Keratinocyte (primary cell): Measurements from ENCODE around the gene ATF4. TPM values are rescaled to one million over a fixed set of nuclear protein-coding genes. Genes with fewer than 3 reads are reported as not detected.
A peak's percentile ranks its signal among the peaks of the same experiment; 100 is the strongest.

ENCODE experiments used
- DNase-seq: peaks from one replicate; pipeline ENCODE4 v3.0.0-alpha.2; 2011; ENCODE audit warnings: low read depth, missing footprints, low spot score
- FAIRE-seq: peaks from 2 replicates; lab custom pipeline; 2011; peaks lifted over from hg19 to GRCh38; lab: Jason Lieb, UNC
- H2AFZ ChIP-seq: 2 replicates; pipeline ENCODE4 v1.6.0; 2012; ENCODE audit warnings: low read length, control low read depth, inconsistent platforms; ENCODE audit not compliant: control insufficient read depth
- H3K27ac ChIP-seq: 2 replicates; pipeline ENCODE4 v1.5.1; 2011; ENCODE audit warnings: low read length; ENCODE audit not compliant: control insufficient read depth, insufficient read depth
- H3K27me3 ChIP-seq: 3 replicates; pipeline ENCODE4 v1.6.0; 2011; ENCODE audit warnings: low read length; ENCODE audit not compliant: control insufficient read depth, insufficient read depth; ENCODE audit errors: extremely low read depth
- H3K36me3 ChIP-seq, 2 experiments: 2 replicates in 1 of 2; 3 replicates in 1 of 2; pipeline ENCODE4 v1.5.1; 2011; ENCODE audit warnings: low read length in 2 of 2, mild to moderate bottlenecking in 1 of 2; ENCODE audit not compliant: control insufficient read depth in 2 of 2, insufficient read depth in 2 of 2; ENCODE audit errors: extremely low read depth in 1 of 2
- H3K4me1 ChIP-seq: 3 replicates; pipeline ENCODE4 v1.5.1; 2011; ENCODE audit warnings: low read length; ENCODE audit not compliant: control insufficient read depth, insufficient read depth; ENCODE audit errors: extremely low read depth
- H3K4me2 ChIP-seq: 3 replicates; pipeline ENCODE4 v1.6.0; 2011; ENCODE audit warnings: low read depth, low read length; ENCODE audit not compliant: control insufficient read depth, insufficient read depth; ENCODE audit errors: extremely low read depth
- H3K4me3 ChIP-seq, 3 experiments: fragments of 200-600 bp in 1 of 3; sonication (generic) in 1 of 3; 2 replicates in 2 of 3; 3 replicates in 1 of 3; pipeline ENCODE4 v1.5.1; 2011 to 2016; ENCODE audit warnings: low read length in 3 of 3, mild to moderate bottlenecking in 3 of 3, control low read depth in 2 of 3, inconsistent platforms in 1 of 3, low read depth in 1 of 3, mixed read lengths in 1 of 3, mixed run types in 1 of 3, moderate library complexity in 1 of 3; ENCODE audit not compliant: control insufficient read depth in 2 of 3, insufficient read depth in 2 of 3; ENCODE audit errors: extremely low read depth in 1 of 3
- H3K79me2 ChIP-seq: 2 replicates; pipeline ENCODE4 v1.6.0; 2012; ENCODE audit warnings: low read length; ENCODE audit not compliant: control insufficient read depth, insufficient read depth
- H3K9ac ChIP-seq: 3 replicates; pipeline ENCODE4 v1.6.0; 2011; ENCODE audit warnings: low read length; ENCODE audit not compliant: control insufficient read depth, insufficient read depth; ENCODE audit errors: extremely low read depth
- H3K9me1 ChIP-seq: 3 replicates; pipeline ENCODE4 v1.6.0; 2011; ENCODE audit warnings: low read length; ENCODE audit not compliant: control insufficient read depth, insufficient read depth; ENCODE audit errors: extremely low read depth
- H3K9me3 ChIP-seq: 2 replicates; pipeline ENCODE4 v1.5.1; 2012; ENCODE audit warnings: low read depth, low read length; ENCODE audit not compliant: control insufficient read depth
- H4K20me1 ChIP-seq: 3 replicates; pipeline ENCODE4 v1.6.0; 2011; ENCODE audit warnings: low read length; ENCODE audit not compliant: control insufficient read depth, insufficient read depth; ENCODE audit errors: extremely low read depth
- CTCF ChIP-seq, 3 experiments: IDR thresholded peaks in 1 of 3; conservative IDR thresholded peaks in 1 of 3; optimal IDR thresholded peaks in 1 of 3; 2 replicates in 2 of 3; 3 replicates in 1 of 3; pipeline versions ENCODE3 to v1.5.1; 2011; ENCODE audit warnings: low read length in 3 of 3, mild to moderate bottlenecking in 3 of 3, moderate library complexity in 2 of 3, control low read depth in 1 of 3, inconsistent platforms in 1 of 3; ENCODE audit not compliant: insufficient read depth in 2 of 3; ENCODE audit errors: extremely low read depth in 1 of 3
- EZH2 ChIP-seq: IDR thresholded peaks from one replicate; pipeline ENCODE4 v1.6.1; 2012; ENCODE audit warnings: inconsistent platforms, mild to moderate bottlenecking, low read length, moderate library complexity
- dilution Hi-C: fragments of 300-500 bp; cut with MboI; formaldehyde crosslinking; loops from one replicate; pipeline ENCODE4 v1.7.0; 2020; ENCODE audit warnings: low sequenced_read_pairs; ENCODE audit not compliant: extremely low pct_ligation_motif_present
- polyA plus RNA-seq, 5 experiments: library from polyadenylated mRNA; depleted of rRNA in 3 of 5; stranded (reverse) in 3 of 5; stranded (forward) in 1 of 5; unstranded in 1 of 5; fragments of >200 nt; gene quantifications; 1 replicate in 1 of 5; 2 replicates in 3 of 5; 3 replicates in 1 of 5; pipeline versions ENCODE4 v1.2.1 to v1.2.3, GENCODE V29; 2011 to 2012; ENCODE audit warnings: missing spikeins in 2 of 5, low read depth in 1 of 5, low replicate concordance in 1 of 5

ATF4 gene
- polyA plus RNA-seq, 1 donor (not counting 4 experiments of a cell fraction or from before 2014, with no cell fraction given) = 629 TPM

DNA sequence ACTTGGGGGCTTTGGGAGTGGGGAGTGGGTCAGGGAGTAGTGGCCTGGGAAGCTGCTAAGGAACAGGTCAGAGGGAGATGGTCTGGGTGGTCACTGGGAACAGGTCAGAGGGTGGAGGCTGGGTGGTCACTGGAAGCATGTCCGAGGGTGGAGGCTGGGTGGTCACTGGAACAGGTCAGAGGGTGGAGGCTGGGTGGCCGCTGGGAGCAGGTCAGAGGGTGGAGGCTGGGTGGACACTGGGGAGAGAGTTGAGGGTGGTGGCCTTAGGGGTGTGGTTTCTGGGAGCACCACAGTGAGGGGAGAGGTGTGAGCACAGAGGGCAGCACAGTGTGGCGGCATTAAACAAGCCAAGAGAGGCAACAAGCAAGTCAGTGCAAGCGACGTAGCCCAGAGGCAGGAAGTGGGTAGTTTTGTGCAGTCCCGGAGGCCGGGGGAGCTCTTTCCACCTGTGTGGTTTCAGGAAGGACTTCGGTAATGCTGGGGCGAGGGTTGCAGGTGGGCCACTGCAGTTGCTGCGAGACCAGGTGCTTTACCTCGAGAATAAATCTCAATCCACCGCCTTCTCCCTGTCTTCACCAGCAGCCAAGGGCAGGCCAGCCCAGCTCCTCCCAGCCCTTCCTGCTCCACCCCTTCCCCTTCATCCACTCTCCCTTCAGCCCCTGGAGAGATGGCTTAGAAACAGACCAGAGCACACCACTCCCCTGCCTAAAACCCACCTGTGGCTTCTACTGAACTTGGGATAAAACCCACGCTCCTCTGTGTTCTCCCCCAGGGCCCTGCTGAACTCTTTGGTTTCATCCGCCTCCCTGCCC lies 47.0 kb downstream of the ATF4 start:
- dilution Hi-C loops = no loop called here
- DNase-seq = peak; percentile 28

DNA sequence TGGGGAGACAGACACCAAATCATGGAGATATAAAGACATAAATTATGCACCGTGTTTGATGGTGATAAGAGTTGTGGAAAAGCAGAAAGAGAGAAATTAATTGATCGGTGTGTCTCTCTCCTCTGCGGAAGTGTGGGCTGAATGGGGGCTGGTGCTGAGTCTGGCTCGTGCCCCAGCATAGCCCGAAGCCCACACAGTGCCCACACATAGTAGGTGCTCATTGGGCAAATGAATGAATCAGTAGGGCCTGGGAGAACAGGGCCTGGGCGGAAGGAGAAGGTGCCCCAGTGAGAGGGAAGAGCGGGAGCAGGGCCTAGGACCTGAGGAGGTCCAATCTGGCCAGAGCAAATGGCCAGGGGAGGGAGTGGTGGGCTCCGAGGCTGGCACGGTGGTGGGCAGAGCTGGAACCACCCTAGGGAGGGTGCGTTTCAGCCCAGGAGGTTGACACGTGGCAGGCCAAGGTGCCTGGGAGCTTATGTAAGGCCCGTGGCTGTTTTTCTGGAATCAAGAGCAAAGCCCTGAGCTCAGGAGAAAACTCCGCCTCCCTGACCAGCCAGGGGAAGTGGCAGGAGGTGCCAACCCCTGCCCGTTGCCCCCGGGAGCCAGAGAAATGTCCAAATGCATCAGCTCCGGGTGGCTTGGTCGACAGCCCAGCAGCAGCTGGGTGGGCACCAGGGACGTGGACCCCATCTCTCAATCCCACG lies 48.1 kb downstream of the ATF4 start:
- Histone ChIP-seq H4K20me1 (no peaks in the 10 kb centered on the region), H3K4me3 (no peak overlapping the region), H3K36me3 (no peaks in the 10 kb centered on the region), H3K9me3 (peaks cover 3% of the 10 kb centered on the region), H3K27ac (no peak overlapping the region), H3K79me2 (no peaks in the 10 kb centered on the region), H3K4me2 (no peak overlapping the region), H3K27me3 (peaks cover 7% of the 10 kb centered on the region), H2AFZ (no peak overlapping the region), H3K4me1 (peaks cover 14% of the 10 kb centered on the region), H3K9me1 (no peaks in the 10 kb centered on the region), H3K9ac (no peak overlapping the region)
- DNase-seq (no peak), FAIRE-seq (no peak)
- dilution Hi-C loops = no loop called here
- TF ChIP-seq CTCF (optimal IDR thresholded peaks at IDR 0.05 in 1 of 3, IDR thresholded peaks at IDR 0.05 in 1 of 3, conservative IDR thresholded peaks at IDR 0.05 in 1 of 3; ENCODE audit: extremely low read depth in 1 of 3, insufficient read depth in 2 of 3, low read length in 3 of 3) (no peak), EZH2 (no peak)

More for the DNA sequence above, 47.0 kb downstream of the ATF4 start:
- no peak overlapping the region for H3K9ac ChIP-seq
- H4K20me1 ChIP-seq = no peaks in the 10 kb centered on the region
- H3K9me1 ChIP-seq = no peaks in the 10 kb centered on the region
- H3K4me3 ChIP-seq = no peak overlapping the region
- peak; percentile 89 for FAIRE-seq
- H3K36me3 ChIP-seq = no peaks in the 10 kb centered on the region
- H3K9me3 ChIP-seq = peaks cover 3% of the 10 kb centered on the region
- TF ChIP-seq CTCF (optimal IDR thresholded peaks at IDR 0.05 in 1 of 3, IDR thresholded peaks at IDR 0.05 in 1 of 3, conservative IDR thresholded peaks at IDR 0.05 in 1 of 3; ENCODE audit: extremely low read depth in 1 of 3, insufficient read depth in 2 of 3, low read length in 3 of 3) (peak in 2 of 3 experiments; percentile 8 to 75), EZH2 (no peak)
- peak overlapping the region; percentile 20 for H2AFZ ChIP-seq
- H3K79me2 ChIP-seq = no peaks in the 10 kb centered on the region
- peak overlapping the region; percentile 24 for H3K4me2 ChIP-seq
- no peak overlapping the region for H3K27ac ChIP-seq
- peaks cover 6% of the 10 kb centered on the region for H3K27me3 ChIP-seq
- peaks cover 14% of the 10 kb centered on the region for H3K4me1 ChIP-seq
